ENCODE measurements around the gene SPSB3. TPM values are rescaled to one million over a fixed set of nuclear protein-coding genes. Genes with fewer than 3 reads are reported as not detected.

Gene SPSB3
- total and polyA plus RNA-seq, 12 donors: 8.3 to 297 (median 107) TPM

DNA sequence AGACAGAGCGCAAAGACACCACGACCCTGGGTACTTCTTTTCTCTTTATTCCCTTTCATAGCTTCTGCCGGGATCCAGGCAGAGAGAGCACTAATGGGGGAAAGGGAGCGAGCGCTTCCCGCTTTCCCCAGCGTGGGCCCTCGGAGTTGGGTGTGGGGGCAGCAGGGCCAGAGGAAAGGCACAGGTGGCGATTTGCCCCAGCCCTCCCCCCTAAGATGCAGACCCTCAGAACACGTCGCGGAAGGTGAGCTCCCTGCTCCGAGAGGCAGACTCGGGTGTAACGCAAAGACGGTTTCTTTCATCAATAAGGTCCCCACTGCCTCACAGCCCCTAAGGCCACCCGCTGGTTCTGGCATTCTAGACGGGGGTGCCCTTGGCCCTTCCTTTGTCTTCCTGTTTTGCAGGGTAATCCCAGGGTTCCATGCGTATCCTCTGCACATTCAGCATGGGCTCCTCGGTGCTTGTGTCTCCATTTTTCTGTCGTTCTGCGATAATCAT lies 10.5 kb downstream of the SPSB3 start:
- 7 to 11% (median 9%) methylated on average over 15 to 22 of the region's 22 CpGs for WGBS, 4 donors
- TF ChIP-seq, protein P1, sequence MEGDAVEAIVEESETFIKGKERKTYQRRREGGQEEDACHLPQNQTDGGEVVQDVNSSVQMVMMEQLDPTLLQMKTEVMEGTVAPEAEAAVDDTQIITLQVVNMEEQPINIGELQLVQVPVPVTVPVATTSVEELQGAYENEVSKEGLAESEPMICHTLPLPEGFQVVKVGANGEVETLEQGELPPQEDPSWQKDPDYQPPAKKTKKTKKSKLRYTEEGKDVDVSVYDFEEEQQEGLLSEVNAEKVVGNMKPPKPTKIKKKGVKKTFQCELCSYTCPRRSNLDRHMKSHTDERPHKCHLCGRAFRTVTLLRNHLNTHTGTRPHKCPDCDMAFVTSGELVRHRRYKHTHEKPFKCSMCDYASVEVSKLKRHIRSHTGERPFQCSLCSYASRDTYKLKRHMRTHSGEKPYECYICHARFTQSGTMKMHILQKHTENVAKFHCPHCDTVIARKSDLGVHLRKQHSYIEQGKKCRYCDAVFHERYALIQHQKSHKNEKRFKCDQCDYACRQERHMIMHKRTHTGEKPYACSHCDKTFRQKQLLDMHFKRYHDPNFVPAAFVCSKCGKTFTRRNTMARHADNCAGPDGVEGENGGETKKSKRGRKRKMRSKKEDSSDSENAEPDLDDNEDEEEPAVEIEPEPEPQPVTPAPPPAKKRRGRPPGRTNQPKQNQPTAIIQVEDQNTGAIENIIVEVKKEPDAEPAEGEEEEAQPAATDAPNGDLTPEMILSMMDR (IDR thresholded peaks at IDR 0.05): no peak
- no peak for TF ChIP-seq POLR2A (IDR thresholded peaks at IDR 0.05)
- no peak for DNase-seq
- H3K27me3 ChIP-seq: no peaks in the 10 kb centered on the region
- peaks cover 0 to 40% of the 10 kb centered on the region in 2 donors for H3K36me3 ChIP-seq (replicated peaks in 1 of 2)
- H3K27ac ChIP-seq: peak overlapping the region in 4 of 5 donors; percentile 87 to 93 (median 92)
- no peaks in the 10 kb centered on the region for H3K9me3 ChIP-seq (replicated peaks in 1 of 3)
- intact Hi-C loops (cut with DNase I): loop anchor here in 1 of 2 donors (5.0 kb wide), 1 partner anchor 55 kb away; the partner anchor contains the start of genes FAHD1 and HAGH
- peaks cover 26 to 36% of the 10 kb centered on the region in 2 donors for H3K4me1 ChIP-seq (replicated peaks in 1 of 2)
- H3K4me3 ChIP-seq: peak overlapping the region in 2 of 4 donors; percentile 91 to 99

DNA sequence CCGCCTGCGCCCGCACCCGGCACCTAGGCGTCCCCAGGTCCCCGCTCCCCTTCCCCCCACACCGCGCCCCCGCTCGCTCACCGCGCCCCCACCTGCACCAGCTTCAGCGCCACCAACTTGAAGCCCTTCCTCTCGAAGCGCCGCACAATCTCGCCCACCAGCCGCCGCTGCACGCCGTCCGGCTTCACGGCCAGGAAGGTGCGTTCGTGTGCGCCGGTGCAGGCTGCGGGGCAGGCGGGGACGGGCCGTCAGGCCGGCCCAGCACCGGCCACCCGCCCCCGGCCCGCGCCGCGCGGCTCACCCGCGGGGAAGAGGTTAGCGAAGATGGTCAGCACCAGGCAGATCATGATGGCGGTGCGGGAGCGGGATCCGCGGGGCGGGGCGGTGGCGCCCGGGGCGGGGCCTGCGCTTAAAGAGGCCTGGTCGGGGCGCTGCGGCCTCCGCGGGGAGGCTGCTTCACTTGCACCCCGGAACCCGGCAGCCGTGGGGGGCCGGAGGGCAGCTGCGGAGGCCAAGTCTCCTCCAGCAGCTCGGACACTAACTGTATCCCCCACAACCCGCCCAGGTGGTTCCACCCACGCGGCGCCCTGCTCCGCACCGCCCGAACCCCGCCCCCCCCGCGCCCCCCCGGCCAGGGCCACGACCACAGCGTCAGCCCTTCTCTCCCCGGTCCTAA lies 11.0 kb downstream of the SPSB3 start, which contains the start of gene NME3:
TSS of gene NME3 (minus strand) at position 356 of the 676 bp plus-strand sequence. CDS start at position 347, 9 bp downstream.
- Histone ChIP-seq H3K27ac (peak within 1 kb of the TSS; percentile 9 to 93 (median 91)), H3K27me3 (no peaks in the 10 kb centered on the region), H3K4me3 (peak within 1 kb of the TSS; percentile 48 to 99 (median 92)), H3K4me1 (replicated peaks in 1 of 2) (peaks cover 26 to 36% of the 10 kb centered on the region in 2 donors), H3K36me3 (replicated peaks in 1 of 2) (peaks cover 0 to 40% of the 10 kb centered on the region in 2 donors), H3K9me3 (replicated peaks in 1 of 3) (no peaks in the 10 kb centered on the region)
- peak in 1 of 2 donors; percentile 50 for TF ChIP-seq POLR2A (IDR thresholded peaks at IDR 0.05)
- TF ChIP-seq, protein P1 (IDR thresholded peaks at IDR 0.05): no peak
- intact Hi-C loops (cut with DNase I): loop anchor here in 1 of 2 donors (5.0 kb wide), 1 partner anchor 56 kb away; the partner anchor contains the start of genes FAHD1 and HAGH
- 0 to 1% (median 0%) methylated on average over 18 to 79 of the region's 79 CpGs for WGBS, 4 donors
- peak; percentile 73 to 90 (median 82) for DNase-seq

DNA sequence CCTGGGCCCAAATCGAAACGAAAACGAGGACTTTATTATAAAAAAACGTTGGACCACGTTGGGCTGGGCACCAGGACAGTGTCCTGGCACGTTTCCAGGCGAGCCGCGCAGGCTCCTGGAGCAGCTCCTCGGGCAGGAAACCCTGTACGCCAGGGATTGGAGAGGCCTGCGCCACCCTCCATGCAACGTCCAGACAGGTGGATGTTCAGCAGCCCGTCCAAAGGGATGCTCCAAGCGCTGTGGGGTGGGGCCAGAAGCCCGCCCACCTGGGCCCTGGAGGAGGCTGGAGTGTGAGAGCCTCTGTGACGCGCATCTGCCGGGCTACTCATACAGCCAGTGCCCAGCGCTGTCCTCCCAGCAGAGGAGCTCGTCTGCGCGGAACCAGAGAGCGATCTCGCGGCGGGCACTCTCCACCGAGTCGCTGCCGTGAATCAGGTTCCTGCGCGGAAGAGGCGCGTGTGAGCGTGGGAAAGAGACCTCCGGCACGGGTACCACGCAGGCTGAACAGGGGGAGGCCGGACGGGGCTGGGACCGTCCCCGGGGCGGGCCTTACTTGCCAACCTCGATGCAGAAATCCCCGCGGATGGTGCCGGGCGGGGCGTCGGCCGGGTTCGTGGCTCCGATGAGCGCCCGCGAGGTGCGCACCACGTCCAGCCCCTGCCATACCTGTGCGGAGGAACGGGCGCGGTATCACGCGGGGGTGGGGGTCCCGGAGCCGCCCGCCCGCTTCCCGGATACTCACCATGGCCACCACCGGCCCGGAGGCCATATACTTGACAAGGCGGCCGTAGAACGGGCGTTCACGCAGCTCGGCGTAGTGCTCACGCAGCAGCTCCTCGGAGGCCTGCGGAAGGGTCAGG lies 11.8 kb downstream of the SPSB3 start:
- WGBS, 4 donors: 3 to 13% (median 5%) methylated on average over 28 to 81 of the region's 81 CpGs
- TF ChIP-seq, protein P1 (IDR thresholded peaks at IDR 0.05): peak in 1 of 6 experiments; percentile 12
- peak; percentile 57 to 78 for TF ChIP-seq POLR2A (IDR thresholded peaks at IDR 0.05)
- no peaks in the 10 kb centered on the region for H3K9me3 ChIP-seq (replicated peaks in 1 of 3)
- H3K4me3 ChIP-seq: peak overlapping the region; percentile 48 to 99 (median 92)
- intact Hi-C loops (cut with DNase I): loop anchor here in 1 of 2 donors (5.0 kb wide), 1 partner anchor 57 kb away; the partner anchor contains the start of genes FAHD1 and HAGH
- DNase-seq: peak; percentile 84 to 95 (median 90)
- H3K4me1 ChIP-seq (replicated peaks in 1 of 2): peaks cover 26 to 36% of the 10 kb centered on the region in 2 donors
- no peaks in the 10 kb centered on the region for H3K27me3 ChIP-seq
- peak overlapping the region; percentile 9 to 93 (median 91) for H3K27ac ChIP-seq
- H3K36me3 ChIP-seq (replicated peaks in 1 of 2): peaks cover 0 to 40% of the 10 kb centered on the region in 2 donors
